Hepatic stellate cell (primary cell): ENCODE data around the gene CPT1C.

ENCODE experiments used
- DNase-seq: peaks from one replicate; pipeline ENCODE4 v3.0.0; 2011; ENCODE audit warnings: low spot score

The CPT1C gene

DNA sequence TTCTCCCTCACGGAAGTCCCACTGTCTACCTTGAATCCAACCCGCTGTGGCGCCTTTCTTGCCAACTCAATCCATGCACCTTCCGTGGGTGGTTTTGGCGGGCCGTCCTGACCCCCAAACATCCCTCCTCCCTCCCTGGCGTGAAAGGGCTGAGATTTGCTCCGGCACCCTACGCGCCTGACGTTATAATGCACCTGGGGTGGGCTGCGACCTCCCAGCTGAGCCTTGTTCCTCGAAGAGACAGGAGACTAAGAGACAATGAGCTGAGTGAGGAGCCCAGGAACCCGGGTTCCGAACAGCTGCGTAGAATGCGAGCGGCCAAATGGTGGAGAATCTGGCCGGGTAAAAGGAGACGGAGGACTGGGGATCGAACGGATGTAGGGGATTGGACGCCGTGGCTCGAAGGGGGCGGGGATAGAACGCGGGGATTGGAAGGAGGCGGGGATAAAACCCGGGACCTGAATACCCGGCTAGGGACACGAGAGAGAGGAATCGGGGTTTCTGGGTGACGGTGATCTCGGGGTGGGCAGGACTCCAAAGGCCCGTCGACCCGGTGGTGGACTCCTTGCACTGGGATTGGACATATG is at the start of gene CPT1C:
Gene CPT1C (plus strand): TSS at position 461 of the 587 bp plus-strand sequence. CDS start 1,137 bp downstream, outside the sequence.
- DNase-seq = peak; percentile 97

DNA sequence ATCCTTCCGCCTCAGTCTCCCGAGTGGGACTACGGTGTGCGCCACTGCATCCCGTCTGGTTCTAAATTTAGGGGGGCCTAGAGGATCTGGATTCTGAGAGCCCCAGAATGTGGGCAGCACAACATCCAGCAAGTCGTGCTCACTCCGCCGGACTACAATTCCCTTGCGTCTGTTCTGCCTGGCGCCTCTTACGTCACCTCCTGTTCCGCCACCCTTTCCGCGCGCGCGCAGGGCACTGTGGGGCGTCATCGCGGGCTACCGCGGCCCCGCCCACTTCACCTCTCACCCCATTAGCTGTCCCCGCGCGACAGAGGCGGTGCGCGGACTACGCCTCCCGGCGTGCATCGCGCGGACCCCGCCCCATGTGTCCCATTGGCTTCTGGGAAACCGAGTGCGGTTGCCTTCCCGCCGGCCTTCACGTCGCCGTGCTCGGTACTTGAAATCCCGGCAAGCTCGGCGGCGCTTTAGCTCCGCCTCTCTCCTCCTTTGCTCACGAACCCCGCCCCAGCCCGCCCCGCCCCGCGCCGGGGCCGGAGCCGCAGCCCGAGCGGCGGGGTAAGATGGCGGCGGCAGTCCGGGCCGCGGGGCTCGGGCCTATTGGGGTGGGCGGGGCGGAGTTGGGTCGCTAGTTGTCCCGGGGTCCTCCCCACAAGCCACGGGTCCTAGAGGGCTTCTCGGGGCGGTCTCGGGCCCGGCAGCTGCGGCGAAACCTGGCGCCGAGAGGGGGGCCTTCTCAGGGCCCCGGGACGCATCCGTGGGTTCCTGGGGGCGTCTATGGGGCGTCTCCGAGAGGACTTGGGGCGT is 49.0 kb upstream of the CPT1C start, which contains the start of gene SCAF1:
Gene SCAF1 (plus strand): TSS at position 522 of the 804 bp plus-strand sequence. CDS start 2,818 bp downstream, outside the sequence.
- peak; percentile 97 for DNase-seq

GRCh38 chr19:49642492-49643035 is 48.4 kb upstream of the CPT1C start:
- DNase-seq = no peak

DNA sequence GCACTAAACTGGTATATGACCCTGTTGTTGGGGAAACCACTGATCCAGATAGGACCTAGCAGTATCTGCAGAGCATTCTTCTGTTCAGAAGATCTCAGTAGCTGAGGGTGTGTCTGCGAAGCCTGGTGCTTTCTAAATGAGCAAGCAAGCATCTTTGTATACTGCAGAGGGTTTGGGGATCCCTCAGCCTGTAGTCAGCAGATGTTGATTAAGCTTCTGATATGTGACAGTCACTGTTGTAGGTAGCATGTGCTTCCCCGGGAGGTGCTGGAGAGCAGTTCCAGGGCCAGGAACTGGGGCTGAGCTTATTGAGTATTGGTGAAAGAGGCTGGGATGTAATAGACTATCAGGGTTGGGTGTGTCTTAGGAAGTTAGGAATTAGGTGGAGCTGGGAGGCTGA is 47.5 kb upstream of the CPT1C start:
- no peak for DNase-seq

DNA sequence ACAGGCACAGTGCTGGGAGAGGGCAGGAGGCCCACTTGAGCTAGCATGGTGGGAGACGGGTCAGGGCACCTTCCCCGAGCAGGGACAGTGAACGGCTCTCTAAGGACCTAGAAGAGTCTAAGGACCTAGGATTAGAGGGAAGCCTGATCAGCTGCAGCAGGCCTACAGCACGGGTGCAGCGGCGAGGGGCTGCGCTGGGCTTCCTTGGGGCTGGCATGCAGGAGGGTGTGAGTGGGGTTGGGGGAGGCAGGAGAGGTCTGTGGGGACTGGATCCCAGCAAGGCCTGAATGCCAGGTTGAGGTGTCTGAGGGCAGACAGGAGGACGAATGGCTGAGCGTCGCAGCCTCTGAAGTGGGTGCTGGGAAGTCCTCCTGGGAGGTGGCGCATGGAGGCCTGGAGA is 45.3 kb upstream of the CPT1C start:
- no peak for DNase-seq

GRCh38 chr19:49645995-49646394 is 44.9 kb upstream of the CPT1C start:
- DNase-seq = no peak

- no peak for DNase-seq
Measured at GRCh38 chr19:49646586-49646985, 44.3 kb upstream of the CPT1C start.

DNA sequence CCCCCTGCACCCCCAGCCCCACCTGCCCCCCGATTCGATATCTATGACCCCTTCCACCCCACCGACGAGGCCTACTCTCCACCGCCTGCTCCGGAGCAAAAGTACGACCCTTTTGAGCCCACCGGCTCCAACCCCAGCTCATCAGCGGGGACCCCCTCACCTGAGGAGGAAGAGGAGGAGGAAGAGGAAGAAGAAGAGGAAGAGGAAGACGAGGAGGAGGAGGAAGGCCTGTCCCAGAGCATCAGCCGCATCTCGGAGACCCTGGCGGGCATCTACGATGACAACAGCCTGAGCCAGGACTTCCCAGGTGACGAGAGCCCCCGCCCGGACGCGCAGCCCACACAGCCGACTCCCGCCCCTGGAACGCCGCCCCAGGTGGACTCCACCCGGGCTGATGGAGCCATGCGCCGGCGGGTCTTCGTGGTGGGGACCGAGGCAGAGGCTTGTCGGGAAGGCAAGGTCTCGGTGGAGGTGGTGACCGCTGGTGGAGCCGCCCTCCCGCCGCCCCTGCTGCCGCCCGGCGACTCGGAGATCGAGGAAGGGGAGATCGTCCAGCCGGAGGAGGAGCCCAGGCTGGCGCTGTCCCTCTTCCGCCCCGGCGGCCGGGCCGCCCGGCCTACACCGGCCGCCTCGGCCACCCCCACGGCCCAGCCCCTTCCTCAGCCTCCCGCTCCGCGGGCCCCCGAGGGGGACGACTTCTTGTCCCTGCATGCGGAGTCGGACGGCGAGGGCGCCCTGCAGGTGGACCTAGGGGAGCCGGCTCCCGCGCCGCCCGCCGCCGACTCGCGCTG is 39.7 kb upstream of the CPT1C start:
- no peak for DNase-seq

- DNase-seq = no peak
Measured at GRCh38 chr19:49651820-49652550, 38.9 kb upstream of the CPT1C start.

DNA sequence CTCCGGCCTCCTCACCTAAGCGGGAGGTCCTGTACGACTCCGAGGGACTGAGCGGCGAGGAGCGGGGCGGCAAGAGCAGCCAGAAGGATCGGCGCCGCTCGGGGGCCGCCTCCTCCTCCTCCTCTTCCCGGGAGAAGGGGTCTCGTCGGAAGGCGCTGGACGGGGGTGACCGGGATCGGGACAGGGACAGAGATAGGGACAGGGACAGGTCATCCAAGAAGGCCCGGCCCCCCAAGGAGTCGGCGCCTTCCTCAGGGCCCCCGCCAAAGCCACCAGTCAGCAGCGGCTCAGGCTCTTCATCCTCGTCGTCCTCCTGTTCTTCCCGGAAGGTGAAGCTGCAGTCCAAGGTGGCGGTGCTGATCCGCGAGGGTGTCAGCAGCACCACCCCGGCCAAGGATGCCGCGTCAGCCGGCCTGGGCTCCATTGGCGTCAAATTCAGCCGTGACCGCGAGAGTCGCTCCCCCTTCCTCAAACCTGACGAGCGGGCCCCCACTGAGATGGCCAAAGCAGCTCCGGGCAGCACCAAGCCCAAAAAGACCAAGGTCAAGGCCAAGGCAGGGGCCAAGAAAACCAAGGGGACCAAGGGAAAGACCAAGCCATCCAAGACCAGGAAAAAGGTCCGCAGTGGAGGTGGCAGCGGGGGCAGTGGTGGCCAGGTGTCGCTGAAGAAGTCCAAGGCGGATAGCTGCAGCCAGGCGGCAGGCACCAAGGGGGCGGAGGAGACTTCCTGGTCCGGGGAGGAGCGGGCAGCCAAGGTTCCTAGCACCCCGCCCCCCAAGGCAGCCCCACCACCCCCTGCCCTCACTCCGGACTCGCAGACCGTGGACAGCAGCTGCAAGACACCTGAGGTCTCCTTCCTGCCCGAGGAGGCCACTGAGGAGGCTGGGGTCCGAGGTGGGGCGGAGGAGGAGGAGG is 38.1 kb upstream of the CPT1C start:
- DNase-seq = no peak

- no peak for DNase-seq
Measured at GRCh38 chr19:49653466-49653806, 37.5 kb upstream of the CPT1C start.

GRCh38 chr19:49654581-49654980 is 36.3 kb upstream of the CPT1C start:
- no peak for DNase-seq

DNA sequence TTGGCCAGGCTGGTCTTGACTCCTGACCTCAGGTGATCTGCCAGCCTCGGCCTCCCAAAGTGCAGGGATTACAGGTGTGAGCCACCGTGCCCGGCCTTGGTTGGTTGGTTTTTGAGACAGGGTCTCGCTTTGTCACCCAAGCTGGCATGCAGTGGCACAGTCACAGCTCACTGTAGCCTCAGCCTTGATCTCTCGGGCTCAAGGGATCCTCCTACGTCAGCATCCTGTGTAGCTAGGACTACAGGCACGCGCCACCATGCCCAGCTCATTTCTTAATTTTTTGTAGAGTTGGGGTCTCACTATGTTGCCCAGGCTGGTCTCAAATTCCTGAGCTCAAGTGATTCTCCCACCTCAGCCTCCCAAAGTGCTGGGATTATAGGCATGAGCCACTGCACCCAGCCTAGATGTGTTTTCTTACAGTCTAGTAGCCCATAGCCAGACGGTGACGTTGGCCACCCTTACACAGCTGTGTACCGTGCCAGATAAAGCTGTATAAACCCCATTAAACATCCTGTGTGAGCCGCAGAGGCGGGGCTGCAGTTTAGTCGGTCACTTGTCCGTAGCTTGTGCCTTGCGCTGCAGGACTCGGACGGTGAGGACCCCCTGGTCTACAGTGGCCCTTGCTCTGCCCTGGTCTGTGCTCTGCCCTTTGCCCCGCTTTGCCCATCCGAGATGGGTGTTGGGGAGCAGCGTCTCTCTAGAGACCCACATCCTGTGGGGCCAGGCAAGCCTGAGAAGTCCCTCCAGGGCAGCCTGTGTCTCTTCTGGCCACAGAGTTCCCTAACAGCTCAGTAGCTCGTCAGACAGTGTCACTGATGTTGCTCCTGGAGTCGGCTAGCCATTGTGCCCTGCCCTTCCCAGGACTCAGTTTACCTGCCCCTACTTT is 35.1 kb upstream of the CPT1C start:
- no peak for DNase-seq

DNA sequence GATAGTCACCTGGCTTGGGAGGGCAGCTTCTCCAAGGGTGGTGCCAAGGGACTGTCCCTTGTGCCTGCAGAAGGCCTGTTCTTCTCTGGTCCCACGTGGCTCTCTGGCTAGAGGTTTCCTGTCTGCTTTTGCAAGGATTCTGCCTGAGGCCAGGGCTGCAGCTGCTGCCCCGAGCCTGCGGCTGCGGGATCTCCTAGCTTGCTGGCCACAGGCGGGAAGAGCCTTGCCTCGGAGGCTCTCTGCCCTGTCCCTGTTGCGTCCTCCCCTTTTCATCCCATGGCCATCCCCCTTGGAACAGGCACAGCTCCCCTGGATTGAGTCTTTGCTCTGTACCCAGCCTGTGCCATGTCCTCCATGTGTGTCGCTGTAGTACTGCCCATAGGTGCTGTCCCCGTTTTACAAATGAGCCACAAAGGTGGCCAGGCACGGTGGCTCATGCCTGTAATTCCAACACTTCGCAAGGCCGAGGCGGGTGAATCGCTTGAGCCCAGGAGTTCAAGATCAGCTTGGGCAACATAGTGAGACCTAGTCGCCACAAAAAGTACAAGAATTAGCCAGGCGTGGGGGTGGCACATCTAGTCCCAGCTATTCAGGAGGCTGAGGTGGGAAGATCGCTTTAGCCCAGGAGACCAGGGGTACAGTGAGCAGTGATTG is 34.3 kb upstream of the CPT1C start:
- no peak for DNase-seq

DNA sequence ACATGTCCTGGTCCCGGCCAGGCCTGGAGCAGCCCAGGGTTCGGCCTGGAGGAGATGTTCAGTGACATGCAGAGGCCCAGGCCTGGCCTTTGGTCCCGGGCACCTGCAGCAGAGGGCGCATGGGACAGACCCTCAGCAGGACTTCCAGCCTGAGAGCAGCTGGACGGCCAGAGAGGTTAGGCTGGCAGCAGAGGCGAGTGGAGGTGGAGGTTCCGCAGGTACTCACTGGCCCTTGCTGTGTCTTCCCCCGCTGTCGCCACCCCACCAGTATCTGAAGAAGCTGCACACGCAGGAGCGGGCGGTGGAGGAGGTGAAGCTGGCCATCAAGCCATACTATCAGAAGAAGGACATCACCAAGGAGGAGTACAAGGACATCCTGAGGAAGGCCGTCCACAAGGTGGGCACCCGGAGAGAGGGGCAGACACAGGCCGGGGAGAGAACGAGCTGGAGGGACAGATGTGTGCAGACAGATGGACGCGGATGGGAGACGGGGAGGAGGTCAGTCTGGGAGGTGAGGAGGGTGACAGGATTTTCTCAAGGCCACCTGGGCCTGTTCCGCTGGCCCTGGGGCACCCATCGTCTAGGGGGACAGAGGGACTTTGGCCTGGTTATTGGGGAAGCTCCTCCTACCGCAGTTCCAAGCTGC is 33.3 kb upstream of the CPT1C start:
- no peak for DNase-seq

DNA sequence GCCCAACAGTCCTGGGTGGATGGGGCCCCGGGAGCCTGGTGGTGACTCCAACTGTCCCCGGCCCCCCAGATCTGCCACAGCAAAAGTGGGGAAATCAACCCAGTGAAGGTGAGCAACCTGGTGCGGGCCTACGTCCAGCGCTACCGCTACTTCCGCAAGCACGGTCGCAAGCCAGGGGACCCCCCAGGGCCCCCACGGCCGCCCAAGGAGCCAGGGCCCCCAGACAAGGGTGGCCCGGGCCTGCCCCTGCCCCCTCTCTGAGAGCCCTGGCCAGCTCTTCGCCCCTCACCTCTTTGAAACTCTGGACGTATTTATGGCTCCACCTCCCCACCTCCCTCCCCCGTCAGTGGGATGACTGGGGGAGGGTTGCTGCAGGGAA is 32.8 kb upstream of the CPT1C start:
- DNase-seq = no peak

DNA sequence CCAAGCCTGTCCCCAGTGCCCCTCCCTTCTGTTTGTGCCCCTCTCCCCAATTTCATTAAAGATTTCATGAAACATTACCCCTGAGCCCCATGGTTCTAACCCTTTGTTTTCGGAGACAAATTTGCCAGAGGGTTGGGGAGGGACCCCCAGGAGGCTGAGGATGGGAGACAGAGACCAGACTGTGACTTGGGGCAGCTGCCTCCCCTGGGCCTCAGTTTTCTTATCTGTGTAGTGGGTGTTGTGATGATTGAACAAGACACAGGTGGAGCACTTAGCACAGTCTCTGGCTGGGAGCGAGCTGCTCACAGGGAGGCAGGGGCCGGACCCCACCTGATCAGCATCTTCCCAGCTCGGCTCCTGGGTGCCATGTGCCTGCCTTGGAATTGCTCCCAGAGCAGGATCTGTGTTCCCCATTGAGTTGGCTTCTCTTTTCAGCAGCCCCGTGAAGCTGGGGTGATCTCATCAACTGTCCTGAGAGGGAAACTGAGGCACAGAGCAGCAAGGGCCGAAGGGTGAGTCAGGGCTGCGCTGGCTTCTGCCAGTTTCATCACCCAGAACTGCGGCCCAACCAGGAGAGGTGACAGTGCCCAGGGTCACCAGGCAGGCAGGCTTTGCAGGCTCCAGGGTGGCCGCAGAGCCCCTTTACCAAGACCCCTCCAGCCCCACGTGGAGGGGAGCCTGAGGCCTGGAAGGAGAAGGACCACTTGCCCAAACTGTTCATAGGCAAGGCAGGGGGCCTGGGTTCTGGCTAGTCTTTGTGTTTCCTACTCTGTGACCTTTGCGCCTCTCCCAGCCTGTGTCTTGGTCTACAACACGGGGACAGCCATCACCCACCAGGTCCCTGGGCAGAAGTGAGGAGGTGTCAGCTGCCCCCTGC is 32.1 kb upstream of the CPT1C start:
- no peak for DNase-seq
